Motor neuron (in vitro differentiated cells): ENCODE data around the gene SMIM41. TPM values are rescaled to one million over a fixed set of nuclear protein-coding genes. Genes with fewer than 3 reads are reported as not detected.
A peak's percentile ranks its signal among the peaks of the same experiment; 100 is the strongest.

Experiments used
- ATAC-seq, 8 experiments: fragments of 200-7000 bp; cut with Tn5 transposase; replicated peaks in 6 of 8; 2 replicates each; pipeline ENCODE4 v1.8.0; 2021; ENCODE audit warnings: mild to moderate bottlenecking in 8 of 8, moderate library complexity in 8 of 8
- H3K27ac ChIP-seq, 2 donors: fragments of 250-450 bp; sonication (Bioruptor Pico); 2 replicates each; pipeline ENCODE4 v1.9.0; 2021; ENCODE audit warnings: antibody characterized with exemption in 2 of 2, mild to moderate bottlenecking in 2 of 2, moderate library complexity in 1 of 2
- H3K4me1 ChIP-seq, 2 donors: fragments of 250-450 bp; sonication (Bioruptor Pico); replicated peaks in 1 of 2; 2 replicates each; pipeline ENCODE4 v1.6.1; 2021; ENCODE audit warnings: antibody characterized with exemption in 2 of 2, mild to moderate bottlenecking in 2 of 2, moderate library complexity in 1 of 2
- H3K4me3 ChIP-seq, 5 donors: fragments of 250-450 bp; sonication (Bioruptor Pico); 2 replicates each; pipeline ENCODE4 v1.9.0; 2021; ENCODE audit warnings: antibody characterized with exemption in 5 of 5, mild to moderate bottlenecking in 5 of 5, moderate library complexity in 4 of 5
- WGBS, 10 experiments: fragments of 450-650 bp; shearing (Covaris generic); methylation state at CpG; one replicate each; pipeline ENCODE4 v1.0.0; 2022; 5-methylcytosine and 5-hydroxymethylcytosine counted together
- in situ Hi-C, 9 experiments: fragments of 400-800 bp; cut with MboI; loops; one replicate each; pipeline ENCODE4 v1.15.0; 2021; ENCODE audit warnings: low sequenced_read_pairs in 9 of 9, low pct_unique_long_range_greater_than_20kb in 2 of 9; ENCODE audit not compliant: unreplicated experiment in 9 of 9
- total RNA-seq, 8 experiments: library from RNA; unstranded; fragments of 300-600 nt; gene quantifications; 2 replicates each; pipeline versions ENCODE4 v1.2.3 to v1.2.4, GENCODE V29; 2022

The SMIM41 gene
- total RNA-seq, 8 experiments from 2014 or later: not detected

- peaks cover 5 to 6% of the 10 kb centered on the region in 2 donors for H3K4me1 ChIP-seq
- no peak overlapping the region for H3K27ac ChIP-seq
- in situ Hi-C loops: loop anchor here in 1 of 9 experiments (25.0 kb wide), 1 partner anchor 857 kb away; no protein-coding TSS in a partner anchor
- ATAC-seq: no peak
- 42 to 100% (median 58%) methylated on average over 1 to 4 of the region's 5 CpGs; no CpG with 5 or more reads in 3 of the 10 experiments for WGBS, 10 experiments
- no peak overlapping the region for H3K4me3 ChIP-seq
Observed at GRCh38 chr12:52130711-52131110, 51.2 kb downstream of the SMIM41 start.

- Histone ChIP-seq H3K27ac (no peak overlapping the region), H3K4me3 (no peak overlapping the region), H3K4me1 (no peaks in the 10 kb centered on the region)
- 0 to 100% (median 71%) methylated on average over 1 to 3 of the region's 3 CpGs; no CpG with 5 or more reads in 4 of the 10 experiments for WGBS, 10 experiments
- ATAC-seq: peak in 2 of 8 experiments; percentile 83 to 86
- in situ Hi-C loops: loop anchor here in 1 of 9 experiments (25.0 kb wide), 1 partner anchor 855 kb away; no protein-coding TSS in a partner anchor
Observed at GRCh38 chr12:52132754-52133161, 53.3 kb downstream of the SMIM41 start.

- ATAC-seq: no peak
- in situ Hi-C loops: loop anchor here in 1 of 9 experiments (25.0 kb wide), 1 partner anchor 850 kb away; no protein-coding TSS in a partner anchor
- 7 to 100% (median 60%) methylated on average over 1 to 3 of the region's 5 CpGs; no CpG with 5 or more reads in 6 of the 10 experiments for WGBS, 10 experiments
Observed at GRCh38 chr12:52137746-52138145, 58.2 kb downstream of the SMIM41 start.

GRCh38 chr12:52139147-52139546 lies 59.6 kb downstream of the SMIM41 start:
- 79 to 100% (median 89%) methylated on average over 2 to 7 of the region's 13 CpGs; no CpG with 5 or more reads in 5 of the 10 experiments for WGBS, 10 experiments
- Histone ChIP-seq H3K4me1 (peaks cover 0 to 11% of the 10 kb centered on the region in 2 donors), H3K27ac (no peak overlapping the region), H3K4me3 (no peak overlapping the region)
- in situ Hi-C loops: loop anchor here in 1 of 9 experiments (25.0 kb wide), 1 partner anchor 848 kb away; no protein-coding TSS in a partner anchor
- ATAC-seq: no peak

More at GRCh38 chr12:52137746-52138145, 58.2 kb downstream of the SMIM41 start:
- Histone ChIP-seq H3K27ac (no peak overlapping the region), H3K4me1 (peaks cover 0 to 11% of the 10 kb centered on the region in 2 donors), H3K4me3 (no peak overlapping the region)

- in situ Hi-C loops: loop anchor here in 1 of 9 experiments (25.0 kb wide), 1 partner anchor 848 kb away; no protein-coding TSS in a partner anchor
- WGBS, 10 experiments: 0 to 56% (median 33%) methylated on average over 1 to 4 of the region's 5 CpGs; no CpG with 5 or more reads in 2 of the 10 experiments
- Histone ChIP-seq H3K4me3 (no peak overlapping the region), H3K27ac (no peak overlapping the region), H3K4me1 (peaks cover 0 to 11% of the 10 kb centered on the region in 2 donors)
- ATAC-seq: peak in 3 of 8 experiments; percentile 13 to 82 (median 30)
Observed at GRCh38 chr12:52139579-52140062, 60.1 kb downstream of the SMIM41 start.

DNA sequence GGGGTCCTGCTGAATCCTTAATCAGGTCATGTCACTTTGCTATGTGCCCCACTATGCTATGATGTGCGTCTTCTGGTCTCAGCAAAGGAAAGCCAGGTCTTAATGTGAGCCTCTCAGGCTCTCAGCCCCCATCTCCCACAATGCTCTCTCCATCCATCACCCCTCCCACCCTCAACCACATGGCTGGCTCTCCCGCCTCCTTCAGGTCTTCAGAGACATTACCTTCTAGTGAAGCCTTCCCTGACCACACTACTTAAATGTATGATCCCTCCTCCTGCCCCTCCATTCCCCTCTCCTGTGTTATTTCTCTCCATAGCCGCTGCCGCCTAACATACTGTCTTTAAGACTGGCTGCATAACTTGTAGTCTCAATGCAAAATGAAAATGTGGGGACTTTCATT lies 61.8 kb downstream of the SMIM41 start:
- WGBS, 10 experiments: 67 to 95% (median 87%) methylated on average over 1 to 3 of the region's 4 CpGs; no CpG with 5 or more reads in 6 of the 10 experiments
- no peak overlapping the region for H3K27ac ChIP-seq
- ATAC-seq: peak in 1 of 8 experiments; percentile 21

DNA sequence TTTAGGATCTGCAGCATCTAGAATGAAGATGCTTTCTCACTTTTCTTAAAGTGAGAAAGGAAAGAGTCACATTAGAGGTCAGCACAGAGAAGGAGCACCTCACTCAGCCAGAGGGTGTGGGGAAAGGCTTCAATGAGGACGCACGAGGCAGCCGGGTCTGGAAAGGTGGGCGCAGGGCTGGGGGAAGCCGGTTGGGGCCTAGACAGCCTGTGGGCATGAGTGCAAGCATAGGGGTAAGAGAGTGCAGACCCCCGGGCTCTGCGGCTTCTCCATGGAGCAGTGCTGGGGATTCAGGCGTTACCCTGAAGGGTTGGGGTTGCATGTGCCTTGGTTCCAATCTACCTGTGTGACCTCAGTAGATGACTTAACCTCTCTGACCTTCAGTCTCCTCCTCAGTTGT lies 62.4 kb downstream of the SMIM41 start:
- Histone ChIP-seq H3K4me1 (peaks cover 6 to 19% of the 10 kb centered on the region in 2 donors), H3K27ac (no peak overlapping the region), H3K4me3 (no peak overlapping the region)
- WGBS, 10 experiments: 80 to 100% (median 93%) methylated on average over 1 to 6 of the region's 8 CpGs; no CpG with 5 or more reads in 6 of the 10 experiments
- in situ Hi-C loops: loop anchor here in 1 of 9 experiments (25.0 kb wide), 1 partner anchor 845 kb away; no protein-coding TSS in a partner anchor
- no peak for ATAC-seq

More for the DNA sequence above, 61.8 kb downstream of the SMIM41 start:
- H3K4me1 ChIP-seq: peaks cover 6 to 19% of the 10 kb centered on the region in 2 donors
- in situ Hi-C loops: loop anchor here in 1 of 9 experiments (25.0 kb wide), 1 partner anchor 846 kb away; no protein-coding TSS in a partner anchor
- H3K4me3 ChIP-seq: no peak overlapping the region

DNA sequence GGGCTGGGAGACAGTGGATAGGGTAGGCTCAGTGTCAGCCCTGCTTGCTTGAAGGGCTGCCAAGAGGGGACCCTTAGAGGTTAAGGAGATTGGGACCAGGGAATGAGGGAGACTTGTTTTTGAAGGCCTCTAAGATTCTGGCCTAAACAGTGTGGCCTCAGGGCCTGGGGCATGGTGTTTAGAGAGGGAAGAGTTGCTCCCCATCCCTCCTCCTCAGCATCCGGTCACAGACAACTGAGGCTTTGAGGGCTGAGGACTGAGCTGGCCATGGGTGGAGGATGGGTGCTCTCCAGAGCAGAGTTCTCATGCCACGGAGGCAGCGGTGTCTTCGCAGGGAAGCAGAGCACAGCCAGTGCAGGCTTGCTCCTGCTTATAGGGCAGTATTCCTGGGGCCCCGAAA lies 62.9 kb downstream of the SMIM41 start:
- Histone ChIP-seq H3K4me3 (no peak overlapping the region), H3K4me1 (peaks cover 6 to 19% of the 10 kb centered on the region in 2 donors), H3K27ac (no peak overlapping the region)
- 83 to 100% (median 95%) methylated on average over 1 to 4 of the region's 5 CpGs; no CpG with 5 or more reads in 5 of the 10 experiments for WGBS, 10 experiments
- ATAC-seq: no peak
- in situ Hi-C loops: loop anchor here in 1 of 9 experiments (25.0 kb wide), 1 partner anchor 845 kb away; no protein-coding TSS in a partner anchor

DNA sequence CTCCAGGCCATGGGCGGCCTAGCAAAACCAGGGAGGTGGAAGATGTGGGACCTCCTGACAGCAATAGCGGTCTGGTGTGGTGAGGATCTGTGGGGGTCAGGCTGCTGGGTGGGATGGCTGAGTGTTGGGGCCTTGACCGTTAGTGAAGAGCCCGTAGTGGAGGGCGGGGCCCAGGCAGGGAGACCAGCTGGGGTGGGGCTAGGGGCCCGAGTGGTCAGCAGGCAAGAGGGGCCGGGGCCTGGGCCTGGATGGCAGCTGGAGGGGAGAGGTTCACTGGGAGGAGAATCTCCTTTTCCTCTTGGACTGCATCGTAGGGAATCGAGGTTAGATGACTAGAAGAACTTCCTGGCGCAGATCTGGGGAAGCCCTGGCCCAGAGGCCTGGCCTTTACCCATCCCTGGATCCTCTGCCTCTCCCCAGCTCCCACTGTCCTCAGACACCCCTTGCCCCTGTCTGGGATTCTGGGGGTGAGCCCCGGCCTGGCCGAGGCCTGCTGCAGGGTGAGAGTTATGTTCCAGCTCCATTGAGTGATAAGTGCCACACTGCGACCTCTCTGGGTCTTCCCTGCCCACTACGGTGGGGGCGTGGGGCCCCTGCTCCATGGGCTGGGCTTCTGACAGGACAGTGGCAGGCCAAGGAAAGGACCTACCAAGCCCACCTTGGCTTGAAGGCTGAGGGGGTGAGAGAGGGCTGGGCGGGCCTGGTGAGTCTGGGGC lies 65.2 kb downstream of the SMIM41 start:
- in situ Hi-C loops: loop anchor here in 1 of 9 experiments (25.0 kb wide), 1 partner anchor 843 kb away; no protein-coding TSS in a partner anchor
- Histone ChIP-seq H3K27ac (no peak overlapping the region), H3K4me3 (no peak overlapping the region), H3K4me1 (peaks cover 6 to 19% of the 10 kb centered on the region in 2 donors)
- 67 to 100% (median 87%) methylated on average over 1 to 3 of the region's 16 CpGs; no CpG with 5 or more reads in 7 of the 10 experiments for WGBS, 10 experiments
- no peak for ATAC-seq

GRCh38 chr12:52145228-52146088 lies 66.0 kb downstream of the SMIM41 start:
- Histone ChIP-seq H3K27ac (no peak overlapping the region), H3K4me3 (no peak overlapping the region), H3K4me1 (peaks cover 6 to 14% of the 10 kb centered on the region in 2 donors)
- 53 to 90% methylated on average over 2 to 3 of the region's 18 CpGs; no CpG with 5 or more reads in 8 of the 10 experiments for WGBS, 10 experiments
- in situ Hi-C loops: loop anchor here in 1 of 9 experiments (25.0 kb wide), 1 partner anchor 842 kb away; no protein-coding TSS in a partner anchor
- peak in 4 of 8 experiments; percentile 3 to 48 (median 44) for ATAC-seq

- in situ Hi-C loops: loop anchor here in 1 of 9 experiments (25.0 kb wide), 1 partner anchor 841 kb away; no protein-coding TSS in a partner anchor
- no peak overlapping the region for H3K27ac ChIP-seq
Observed at GRCh38 chr12:52146089-52146821, 66.8 kb downstream of the SMIM41 start.

More at GRCh38 chr12:52146089-52146821, 66.8 kb downstream of the SMIM41 start:
- no peak for ATAC-seq
- 29 to 100% (median 97%) methylated on average over 1 to 3 of the region's 8 CpGs; no CpG with 5 or more reads in 6 of the 10 experiments for WGBS, 10 experiments
- peaks cover 6 to 8% of the 10 kb centered on the region in 2 donors for H3K4me1 ChIP-seq
- H3K4me3 ChIP-seq: no peak overlapping the region
